ENCODE measurements around the gene TNS4.

Gene TNS4

GRCh38 chr17:40436636-40437035 is 64.8 kb downstream of the TNS4 start:
- Mint-ChIP-seq H3K27ac (no peak overlapping the region), H3K36me3 (ENCODE audit: low read depth) (no peaks in the 10 kb centered on the region), H3K4me3 (no peak overlapping the region), H3K27me3 (ENCODE audit: low read depth) (no peaks in the 10 kb centered on the region), H3K9me3 (no peaks in the 10 kb centered on the region), H3K4me1 (ENCODE audit: low read depth) (peaks cover 22% of the 10 kb centered on the region)
- DNase-seq (ENCODE audit: low spot score): no peak

- DNase-seq (ENCODE audit: low spot score): no peak
- H3K27me3 Mint-ChIP-seq (ENCODE audit: low read depth): no peaks in the 10 kb centered on the region
- no peak overlapping the region for H3K27ac Mint-ChIP-seq
- no peaks in the 10 kb centered on the region for H3K36me3 Mint-ChIP-seq (ENCODE audit: low read depth)
- H3K4me3 Mint-ChIP-seq: no peak overlapping the region
- H3K9me3 Mint-ChIP-seq: no peaks in the 10 kb centered on the region
- peaks cover 21% of the 10 kb centered on the region for H3K4me1 Mint-ChIP-seq (ENCODE audit: low read depth)
Measured at GRCh38 chr17:40433551-40434415, 67.6 kb downstream of the TNS4 start.

- Mint-ChIP-seq H3K4me3 (no peak overlapping the region), H3K27ac (no peak overlapping the region), H3K27me3 (ENCODE audit: low read depth) (peaks cover 2% of the 10 kb centered on the region), H3K4me1 (ENCODE audit: low read depth) (peaks cover 23% of the 10 kb centered on the region), H3K36me3 (ENCODE audit: low read depth) (no peaks in the 10 kb centered on the region), H3K9me3 (no peaks in the 10 kb centered on the region)
- DNase-seq (ENCODE audit: low spot score): no peak
Measured at GRCh38 chr17:40432864-40433528, 68.4 kb downstream of the TNS4 start.

- Mint-ChIP-seq H3K27me3 (ENCODE audit: low read depth) (peaks cover 2% of the 10 kb centered on the region), H3K36me3 (ENCODE audit: low read depth) (no peaks in the 10 kb centered on the region), H3K4me3 (no peak overlapping the region), H3K4me1 (ENCODE audit: low read depth) (peaks cover 32% of the 10 kb centered on the region), H3K27ac (no peak overlapping the region), H3K9me3 (no peaks in the 10 kb centered on the region)
- DNase-seq (ENCODE audit: low spot score): no peak
Measured at GRCh38 chr17:40431231-40431602, 70.2 kb downstream of the TNS4 start.

- H3K36me3 Mint-ChIP-seq (ENCODE audit: low read depth): no peaks in the 10 kb centered on the region
- no peak overlapping the region for H3K4me3 Mint-ChIP-seq
- H3K4me1 Mint-ChIP-seq (ENCODE audit: low read depth): peaks cover 39% of the 10 kb centered on the region
- DNase-seq (ENCODE audit: low spot score): no peak
- H3K9me3 Mint-ChIP-seq: no peaks in the 10 kb centered on the region
- peaks cover 2% of the 10 kb centered on the region for H3K27me3 Mint-ChIP-seq (ENCODE audit: low read depth)
- H3K27ac Mint-ChIP-seq: no peak overlapping the region
Measured at GRCh38 chr17:40430272-40431230, 70.9 kb downstream of the TNS4 start.

- Mint-ChIP-seq H3K27me3 (ENCODE audit: low read depth) (peaks cover 2% of the 10 kb centered on the region), H3K4me3 (peak overlapping the region; percentile 57), H3K4me1 (ENCODE audit: low read depth) (peaks cover 40% of the 10 kb centered on the region), H3K9me3 (no peaks in the 10 kb centered on the region), H3K36me3 (ENCODE audit: low read depth) (no peaks in the 10 kb centered on the region), H3K27ac (peak overlapping the region; percentile 76)
- DNase-seq (ENCODE audit: low spot score): peak; percentile 46
Measured at GRCh38 chr17:40427002-40427491, 74.4 kb downstream of the TNS4 start.

Measured in T-helper 2 cell treated with Interferon-gamma antibody and Interleukin-4, amounts not matched to agents 5 μg/mL and 100 μg/mL, for 36 hours (primary cell).